ENCODE data around the gene CXCL13.
"Not testable (repeated sequence)": the region's sequence is repeated elsewhere in the genome, so short reads cannot be mapped to it uniquely, and the experiment has no call there.

Gene CXCL13

DNA sequence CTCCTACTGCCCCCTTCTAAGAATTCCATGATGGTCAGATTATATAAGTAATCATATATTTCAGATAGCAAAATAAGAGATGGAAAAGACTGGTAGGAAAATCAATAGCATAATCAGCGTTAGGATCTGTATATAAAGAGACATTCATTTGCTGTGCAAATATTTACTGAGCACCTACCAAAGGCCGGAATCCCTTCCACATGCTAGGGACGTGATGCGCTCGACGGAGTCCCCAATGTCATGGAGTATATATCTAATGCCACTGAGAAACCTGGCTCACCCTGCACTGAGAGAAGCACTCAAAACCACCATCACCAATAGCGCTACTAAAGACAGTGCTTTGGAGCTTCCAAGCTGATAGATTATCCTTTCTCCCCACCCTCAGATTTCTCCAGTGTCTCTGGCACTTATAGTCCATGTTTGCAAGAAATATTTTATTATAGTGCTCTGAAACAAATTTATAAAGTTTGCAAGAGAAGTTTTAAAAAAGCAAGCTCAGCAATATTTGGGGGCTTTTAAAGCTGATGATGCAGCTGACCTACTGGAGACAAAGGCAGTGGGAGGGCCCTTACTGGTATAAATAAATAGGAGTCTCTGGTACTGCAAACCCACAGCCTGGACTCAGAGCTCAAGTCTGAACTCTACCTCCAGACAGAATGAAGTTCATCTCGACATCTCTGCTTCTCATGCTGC is at the start of gene CXCL13:
TSS of gene CXCL13 (plus strand) at position 611 of the 693 bp plus-strand sequence. CDS start at position 657, 46 bp downstream.
- DNase-seq (ENCODE audit: low read depth, low spot score), result no peak

- no peak for DNase-seq (ENCODE audit: low read depth, low spot score)
Measured at GRCh38 chr4:77560170-77560569, 45.5 kb upstream of the CXCL13 start.

- DNase-seq (ENCODE audit: low read depth, low spot score), result not testable (repeated sequence)
Measured at GRCh38 chr4:77561720-77562119, 43.9 kb upstream of the CXCL13 start.

DNA sequence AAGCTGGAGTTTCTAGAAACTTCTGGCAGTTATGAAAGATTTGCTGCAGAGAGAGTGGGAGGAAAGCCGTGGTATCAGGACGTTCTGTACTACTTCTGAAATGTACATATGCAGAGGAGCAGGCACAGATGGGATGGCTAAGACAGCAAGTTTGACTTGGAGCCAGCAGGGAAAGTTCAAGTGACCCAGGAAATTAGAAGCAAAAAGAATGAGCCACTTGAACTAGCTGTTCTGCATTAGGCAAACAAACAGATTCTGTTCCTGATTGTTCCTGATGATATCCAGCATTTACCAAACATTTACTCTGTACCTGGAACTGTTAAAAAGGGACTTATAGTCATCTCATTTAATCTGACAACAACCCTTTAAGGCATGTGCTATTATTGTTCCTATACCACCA is 41.4 kb upstream of the CXCL13 start:
- DNase-seq (ENCODE audit: low read depth, low spot score), result no peak

DNA sequence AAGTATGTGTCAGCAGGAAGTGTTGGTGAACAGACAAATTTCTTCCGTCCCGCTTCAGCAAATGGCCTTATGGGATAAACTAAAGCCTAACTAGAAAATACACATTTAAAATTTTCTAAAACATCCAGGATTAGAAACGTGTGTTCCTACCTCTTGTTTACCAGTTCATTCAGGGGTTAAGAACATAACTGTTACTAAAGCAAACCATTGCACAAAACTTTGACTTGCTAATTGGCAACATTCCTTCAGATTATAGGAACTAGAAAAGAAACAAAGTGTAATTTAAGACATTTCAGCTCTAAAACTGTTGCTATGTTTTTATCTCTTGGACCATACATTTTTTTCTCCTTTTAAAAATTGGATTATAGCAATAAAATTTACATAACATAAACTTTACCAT is 39.5 kb upstream of the CXCL13 start:
- no peak for DNase-seq (ENCODE audit: low read depth, low spot score)

- DNase-seq (ENCODE audit: low read depth, low spot score), result no peak
Measured at GRCh38 chr4:77567549-77567948, 38.1 kb upstream of the CXCL13 start.

- DNase-seq (ENCODE audit: low read depth, low spot score), result not testable (repeated sequence)
Measured at GRCh38 chr4:77570508-77571214, 35.0 kb upstream of the CXCL13 start.

- DNase-seq (ENCODE audit: low read depth, low spot score), result no peak
Measured at GRCh38 chr4:77576351-77576750, 29.3 kb upstream of the CXCL13 start.

- DNase-seq (ENCODE audit: low read depth, low spot score), result no peak
Measured at GRCh38 chr4:77578145-77578544, 27.5 kb upstream of the CXCL13 start.

GRCh38 chr4:77579406-77580076 is 26.1 kb upstream of the CXCL13 start:
- DNase-seq (ENCODE audit: low read depth, low spot score), result no peak

DNA sequence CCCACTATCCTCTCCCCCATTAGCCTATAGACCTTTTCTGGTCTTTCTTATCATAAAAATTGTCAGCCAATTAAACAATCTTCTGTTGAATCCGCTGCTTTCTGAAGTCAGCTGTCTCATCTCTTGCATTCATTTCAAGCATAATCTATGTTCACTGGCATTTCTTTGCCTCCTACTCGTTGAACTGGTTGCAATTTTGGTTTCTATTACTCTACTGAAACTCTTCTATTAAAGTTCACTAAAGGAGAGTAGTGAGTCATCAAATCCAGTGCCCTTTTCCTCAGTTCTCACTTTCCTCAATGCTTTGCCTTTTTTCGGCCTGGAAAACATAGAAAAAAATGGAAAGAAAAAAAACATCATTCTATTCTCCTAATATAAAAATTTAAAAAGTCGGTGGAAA is 23.9 kb upstream of the CXCL13 start:
- no peak for DNase-seq (ENCODE audit: low read depth, low spot score)

GRCh38 chr4:77582156-77582555 is 23.5 kb upstream of the CXCL13 start:
- DNase-seq (ENCODE audit: low read depth, low spot score), result no peak

GRCh38 chr4:77582711-77583110 is 22.9 kb upstream of the CXCL13 start:
- DNase-seq (ENCODE audit: low read depth, low spot score), result no peak

- DNase-seq (ENCODE audit: low read depth, low spot score), result no peak
Measured at GRCh38 chr4:77586951-77587383, 18.7 kb upstream of the CXCL13 start.

- no peak for DNase-seq (ENCODE audit: low read depth, low spot score)
Measured at GRCh38 chr4:77590482-77590881, 15.1 kb upstream of the CXCL13 start.

DNA sequence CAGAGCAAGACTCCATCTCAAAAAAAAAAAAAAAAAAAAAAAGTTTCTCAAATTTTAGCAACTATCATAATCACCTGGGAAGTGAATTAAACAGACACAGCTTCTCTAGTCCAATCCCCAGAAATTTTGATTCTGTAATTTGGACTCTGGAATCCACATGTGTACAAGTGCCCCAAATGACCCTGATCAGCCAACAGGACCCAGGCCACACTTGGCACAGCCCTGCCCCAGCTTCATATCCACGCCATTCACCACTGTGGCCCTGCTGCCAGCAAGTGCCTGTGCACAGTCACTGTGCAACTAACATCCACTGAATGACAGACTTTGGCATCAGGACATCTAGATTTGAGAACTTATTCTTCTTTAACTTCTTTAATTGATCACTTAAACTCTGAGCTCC is 14.1 kb upstream of the CXCL13 start:
- no peak for DNase-seq (ENCODE audit: low read depth, low spot score)

DNA sequence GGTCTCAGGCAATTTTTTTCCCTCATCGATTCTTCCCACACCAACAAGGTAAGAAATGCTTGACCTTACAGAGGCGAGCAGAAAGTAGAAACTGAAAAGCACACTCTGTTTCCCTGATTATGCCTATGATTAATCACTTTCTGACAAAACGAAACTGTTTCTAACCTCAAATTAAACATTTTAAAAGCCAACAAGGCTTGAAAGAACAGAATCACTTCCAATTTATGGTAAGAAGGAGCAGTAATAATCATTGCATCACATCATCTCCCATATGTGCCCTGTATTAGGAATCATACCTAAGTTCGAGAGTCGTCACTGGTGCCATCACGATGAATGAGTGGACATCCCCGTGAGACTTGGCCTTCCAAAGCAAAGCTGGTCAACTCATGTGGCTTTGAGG is 12.5 kb upstream of the CXCL13 start:
- DNase-seq (ENCODE audit: low read depth, low spot score), result no peak

DNA sequence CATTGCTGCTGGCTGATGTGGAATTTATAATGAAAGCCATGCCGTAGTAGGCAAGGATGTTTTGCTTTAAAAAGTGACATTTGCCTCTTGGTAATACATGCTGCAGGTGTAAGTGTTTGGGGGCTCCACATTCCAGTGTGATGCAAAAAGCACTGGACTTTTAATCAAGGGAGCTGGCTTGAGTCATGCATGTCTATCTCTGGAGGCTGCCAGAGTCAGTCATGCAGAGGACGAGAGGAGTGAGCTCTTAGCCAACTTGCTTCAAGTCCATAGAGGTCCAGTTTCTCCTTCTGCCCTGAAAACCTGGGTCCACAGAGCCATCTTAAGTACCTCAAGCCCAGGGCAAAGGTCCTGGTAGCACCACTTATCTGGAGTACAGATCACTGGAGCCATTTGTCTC is 11.6 kb upstream of the CXCL13 start:
- DNase-seq (ENCODE audit: low read depth, low spot score), result no peak

DNA sequence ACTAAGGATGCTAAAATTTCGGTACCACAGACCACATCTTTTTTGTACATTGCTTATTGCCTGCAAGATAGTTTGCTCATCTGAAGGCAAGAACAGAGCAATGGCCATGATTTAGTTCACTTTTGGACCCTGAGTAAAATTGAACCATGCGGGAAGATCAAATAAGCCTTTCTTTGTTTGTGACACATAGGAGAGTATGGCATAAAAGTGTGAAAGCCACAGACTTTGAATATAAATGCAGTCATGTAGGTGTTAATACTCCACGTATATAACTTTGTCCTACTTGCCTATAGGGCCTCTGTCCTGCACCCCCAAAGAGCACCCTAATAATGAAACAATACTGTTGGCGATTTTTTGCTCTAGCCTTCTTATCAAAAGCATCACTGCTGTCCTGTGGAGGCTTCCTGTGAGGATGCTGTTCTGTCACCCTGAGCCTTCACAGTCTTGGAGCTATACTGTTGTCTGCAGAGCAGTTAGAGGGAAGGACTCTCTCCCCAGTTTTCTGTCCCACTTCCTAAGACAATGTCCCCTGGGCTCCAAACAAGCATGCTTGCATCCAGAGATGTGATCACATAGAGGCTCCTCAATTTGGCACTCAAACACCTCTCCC is 10.2 kb upstream of the CXCL13 start:
- no peak for DNase-seq (ENCODE audit: low read depth, low spot score)

DNA sequence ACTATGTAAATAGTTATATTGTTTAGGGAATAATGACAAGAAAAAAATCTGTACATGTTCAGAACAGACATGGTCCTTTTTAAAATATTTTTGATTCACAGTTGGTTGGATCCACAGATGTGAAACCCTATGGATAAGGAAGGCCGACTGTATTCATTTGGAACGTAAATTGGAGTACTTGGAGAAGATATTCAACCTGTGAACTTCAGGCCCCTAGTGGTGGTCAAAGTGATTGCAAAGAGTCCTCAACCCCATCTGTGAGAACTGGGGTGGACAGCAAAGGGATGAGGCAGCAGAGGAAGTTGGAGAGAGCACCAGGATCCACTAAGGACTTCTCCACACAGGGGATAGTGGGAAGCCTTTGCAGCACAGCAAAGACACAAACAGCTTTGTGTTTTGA is 6.2 kb upstream of the CXCL13 start:
- peak; percentile 19 for DNase-seq (ENCODE audit: low read depth, low spot score)

- peak; percentile 32 for DNase-seq (ENCODE audit: low read depth, low spot score)
Measured at GRCh38 chr4:77600521-77601451, 4.8 kb upstream of the CXCL13 start.
